Smooth muscle cell (in vitro differentiated cells): ENCODE results near the gene ERN1. TPM values are rescaled to one million over a fixed set of nuclear protein-coding genes. Genes with fewer than 3 reads are reported as not detected.
A peak's percentile ranks its signal among the peaks of the same experiment; 100 is the strongest.
"Not testable (repeated sequence)": the region's sequence is repeated elsewhere in the genome, so short reads cannot be mapped to it uniquely, and the experiment has no call there.

Experiments used
- DNase-seq: peaks from one replicate; lab custom pipeline; 2025; ENCODE audit not compliant: unreplicated experiment; lab: John Stamatoyannopoulos, UW
- H2AFZ ChIP-seq: fragments of 200-600 bp; sonication (generic); 2 replicates; pipeline ENCODE4 v1.6.0; 2016; ENCODE audit warnings: antibody characterized with exemption, low read depth, mild to moderate bottlenecking
- H3F3A ChIP-seq: fragments of 200-600 bp; sonication (generic); 2 replicates; pipeline ENCODE4 v1.6.0; 2017; ENCODE audit warnings: antibody characterized with exemption, low read depth
- H3K27ac ChIP-seq: fragments of 200-600 bp; sonication (generic); 2 replicates; pipeline ENCODE4 v1.5.1; 2016; ENCODE audit warnings: low read depth, mild to moderate bottlenecking
- H3K27me3 ChIP-seq: fragments of 200-600 bp; sonication (generic); 2 replicates; pipeline ENCODE4 v1.6.1; 2016; ENCODE audit warnings: low read depth, mild to moderate bottlenecking
- H3K36me3 ChIP-seq: fragments of 200-600 bp; sonication (generic); 2 replicates; pipeline ENCODE4 v1.5.1; 2016; ENCODE audit warnings: low read depth
- H3K4me1 ChIP-seq: fragments of 200-600 bp; sonication (generic); 2 replicates; pipeline ENCODE4 v1.5.1; 2016; ENCODE audit warnings: low read depth
- H3K4me2 ChIP-seq: fragments of 200-600 bp; sonication (generic); 2 replicates; pipeline ENCODE4 v1.6.0; 2016; ENCODE audit warnings: mild to moderate bottlenecking
- H3K4me3 ChIP-seq: fragments of 200-600 bp; sonication (generic); 2 replicates; pipeline ENCODE4 v1.5.1; 2016; ENCODE audit warnings: mild to moderate bottlenecking
- H3K79me2 ChIP-seq: fragments of 200-600 bp; sonication (generic); 2 replicates; pipeline ENCODE4 v1.6.0; 2016; ENCODE audit warnings: low read depth, mild to moderate bottlenecking
- H3K9ac ChIP-seq: fragments of 200-600 bp; sonication (generic); 2 replicates; pipeline ENCODE4 v1.6.0; 2016; ENCODE audit warnings: low read depth
- H3K9me3 ChIP-seq: fragments of 200-600 bp; sonication (generic); replicated peaks from 2 replicates; pipeline ENCODE4 v1.5.1; 2016; ENCODE audit warnings: low read depth
- H4K20me1 ChIP-seq: fragments of 200-600 bp; sonication (generic); 2 replicates; pipeline ENCODE4 v1.6.0; 2016; ENCODE audit warnings: low read depth
- WGBS: methylation state at CpG from one replicate; pipeline ENCODE4 v1.1.7; 2016; ENCODE audit warnings: low lambda C conversion rate; 5-methylcytosine and 5-hydroxymethylcytosine counted together
- polyA plus RNA-seq: library from polyadenylated mRNA; unstranded; fragments of >200 nt; fragmentation: Nextera tagmentation; extraction: Ambion mirVana; gene quantifications from 2 replicates; pipeline ENCODE4 v1.2.1, GENCODE V29; 2016
- total RNA-seq: library from RNA; depleted of rRNA; stranded (reverse); fragments of >200 nt; gene quantifications from 2 replicates; pipeline ENCODE4 v1.2.3, GENCODE V29; 2014
- TF ChIP-seq, protein P1 (sequence below): fragments of 200-600 bp; sonication (generic); IDR thresholded peaks from 2 replicates; pipeline ENCODE4 v1.5.1; 2017; ENCODE audit warnings: borderline replicate concordance, mild to moderate bottlenecking, antibody characterized with exemption; ENCODE audit not compliant: insufficient read depth, poor library complexity, severe bottlenecking

Gene ERN1
- 8.6 and 10.2 TPM in 2 replicates for total RNA-seq
- polyA plus RNA-seq, result 9.0 and 17.2 TPM in 2 replicates

DNA sequence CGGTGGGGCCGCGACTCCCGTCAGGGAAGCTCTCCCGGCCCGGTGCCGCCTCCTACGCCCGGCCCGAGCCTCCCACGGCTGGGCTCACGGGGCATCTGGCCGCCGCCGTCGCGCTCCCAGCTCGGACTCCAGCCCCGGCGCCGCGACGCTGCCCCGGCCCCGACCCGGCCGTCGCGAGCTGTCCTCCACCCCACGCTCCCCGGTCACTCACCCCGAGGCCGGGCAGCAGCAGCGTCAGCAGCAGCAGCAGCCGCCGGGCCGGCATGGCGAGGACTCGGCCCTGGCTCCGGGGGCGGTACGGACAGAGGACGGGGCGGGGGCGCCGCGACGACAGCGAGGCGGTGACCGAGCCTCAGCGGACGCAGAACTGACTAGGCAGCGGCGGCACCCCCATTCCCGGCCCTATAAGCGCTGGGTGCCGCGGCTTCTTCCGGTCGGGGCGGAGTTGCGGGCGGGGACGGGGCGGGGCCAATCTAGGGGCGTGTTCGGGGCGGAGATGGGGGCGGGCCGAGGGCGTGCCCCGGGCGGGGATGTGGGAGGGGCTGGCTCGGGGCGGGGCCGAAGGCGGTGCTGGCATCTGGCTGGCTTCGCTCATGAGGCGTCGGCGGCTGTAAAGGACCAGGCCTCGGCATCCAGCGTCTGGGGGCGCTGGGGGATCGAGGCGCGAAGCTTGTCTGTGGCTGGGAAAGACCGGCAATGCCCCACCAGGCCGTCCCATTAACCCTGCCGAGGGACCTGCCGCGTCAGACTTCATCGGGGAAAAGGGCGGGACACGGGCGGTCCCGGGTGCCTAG, at the start of gene ERN1:
ERN1 (minus strand) TSS at position 380 of the 794 bp plus-strand sequence; CDS start at position 265, 115 bp downstream.
- 2% methylated on average over 49 of the region's 98 CpGs for WGBS
- TF ChIP-seq, protein P1, sequence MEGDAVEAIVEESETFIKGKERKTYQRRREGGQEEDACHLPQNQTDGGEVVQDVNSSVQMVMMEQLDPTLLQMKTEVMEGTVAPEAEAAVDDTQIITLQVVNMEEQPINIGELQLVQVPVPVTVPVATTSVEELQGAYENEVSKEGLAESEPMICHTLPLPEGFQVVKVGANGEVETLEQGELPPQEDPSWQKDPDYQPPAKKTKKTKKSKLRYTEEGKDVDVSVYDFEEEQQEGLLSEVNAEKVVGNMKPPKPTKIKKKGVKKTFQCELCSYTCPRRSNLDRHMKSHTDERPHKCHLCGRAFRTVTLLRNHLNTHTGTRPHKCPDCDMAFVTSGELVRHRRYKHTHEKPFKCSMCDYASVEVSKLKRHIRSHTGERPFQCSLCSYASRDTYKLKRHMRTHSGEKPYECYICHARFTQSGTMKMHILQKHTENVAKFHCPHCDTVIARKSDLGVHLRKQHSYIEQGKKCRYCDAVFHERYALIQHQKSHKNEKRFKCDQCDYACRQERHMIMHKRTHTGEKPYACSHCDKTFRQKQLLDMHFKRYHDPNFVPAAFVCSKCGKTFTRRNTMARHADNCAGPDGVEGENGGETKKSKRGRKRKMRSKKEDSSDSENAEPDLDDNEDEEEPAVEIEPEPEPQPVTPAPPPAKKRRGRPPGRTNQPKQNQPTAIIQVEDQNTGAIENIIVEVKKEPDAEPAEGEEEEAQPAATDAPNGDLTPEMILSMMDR, result no peak

DNA sequence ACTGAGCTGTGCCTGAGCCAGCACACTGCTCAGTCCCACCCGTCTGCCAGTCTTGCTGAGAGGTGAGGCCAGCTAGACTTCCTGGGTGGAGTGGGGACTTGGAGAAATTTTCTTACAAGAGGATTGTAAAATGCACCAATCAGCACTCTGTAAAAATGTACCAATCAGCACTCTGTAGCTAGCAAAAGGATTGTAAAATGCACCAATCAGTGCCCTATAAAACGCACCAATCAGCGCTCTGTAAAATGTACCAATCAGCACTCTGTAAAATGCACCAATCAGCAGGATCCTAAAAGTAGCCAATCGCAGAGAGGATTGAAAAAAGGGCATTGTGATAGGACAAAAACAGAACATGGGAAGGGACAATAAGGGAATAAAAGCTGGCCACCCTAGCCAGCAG, 49.1 kb upstream of the ERN1 start:
- 49% methylated on average over 4 of the region's 4 CpGs for WGBS
- H3K27me3 ChIP-seq, H3K4me2 ChIP-seq, H3K9me3 ChIP-seq, H3K4me1 ChIP-seq, H3K4me3 ChIP-seq, H2AFZ ChIP-seq, H3K79me2 ChIP-seq, H3K9ac ChIP-seq, H3K36me3 ChIP-seq, DNase-seq, H4K20me1 ChIP-seq, H3K27ac ChIP-seq: not testable (repeated sequence)
- H3F3A ChIP-seq, result peaks cover 18% of the 10 kb centered on the region

More for the DNA sequence above, at the start of gene ERN1:
- peak within 1 kb of the TSS; percentile 95 for H3K9ac ChIP-seq
- H3K27me3 ChIP-seq, result no peaks in the 10 kb centered on the region
- peak within 1 kb of the TSS; percentile 70 for H2AFZ ChIP-seq
- peak within 1 kb of the TSS; percentile 95 for H3K4me2 ChIP-seq
- H3K27ac ChIP-seq, result peak within 1 kb of the TSS; percentile 96
- H3K4me1 ChIP-seq, result peaks cover 6% of the 10 kb centered on the region
- no peaks in the 10 kb centered on the region for H3F3A ChIP-seq
- H3K4me3 ChIP-seq, result peak within 1 kb of the TSS; percentile 89
- peaks cover 33% of the 10 kb centered on the region for H4K20me1 ChIP-seq
- H3K9me3 ChIP-seq, result no peaks in the 10 kb centered on the region
- no peaks in the 10 kb centered on the region for H3K36me3 ChIP-seq
- DNase-seq, result peak; percentile 96
- H3K79me2 ChIP-seq, result peaks cover 39% of the 10 kb centered on the region

DNA sequence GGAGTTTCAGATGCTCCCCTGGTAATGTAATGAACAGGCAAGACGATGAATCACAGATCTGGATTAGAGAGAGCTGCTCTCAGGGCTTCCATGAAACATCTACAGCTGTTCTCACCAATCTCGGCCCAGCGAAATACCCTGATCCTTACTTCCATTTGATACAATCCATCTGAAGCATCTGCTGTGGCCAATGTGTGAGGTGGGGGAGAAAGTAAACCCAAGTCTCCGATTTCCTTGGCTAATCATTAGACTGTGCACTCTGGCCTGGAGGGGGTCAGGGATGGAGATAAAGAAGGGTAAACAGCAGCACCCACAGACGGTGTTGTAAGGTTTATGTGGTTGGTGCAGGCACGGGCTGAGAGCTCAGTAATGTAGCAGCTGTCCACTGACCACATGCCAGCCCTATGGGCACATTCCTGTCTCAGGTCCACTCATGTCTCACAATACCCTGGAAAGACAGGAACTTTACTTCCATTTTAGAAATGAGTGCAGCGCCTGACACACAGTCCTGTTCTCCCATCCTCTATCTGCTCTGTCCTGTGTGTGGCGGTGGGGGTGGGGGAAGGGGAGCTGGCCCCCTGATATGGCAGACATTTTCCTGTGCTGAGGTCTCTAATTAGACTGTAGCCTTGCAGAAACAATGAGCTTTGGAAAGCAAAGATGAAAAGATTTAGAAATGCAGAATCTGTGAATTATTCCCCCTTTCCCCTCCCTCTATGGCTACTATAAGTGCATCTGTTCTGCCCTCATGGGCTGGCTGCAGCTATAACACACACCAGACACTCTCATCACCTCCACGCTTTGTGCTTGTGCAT, 48.3 kb upstream of the ERN1 start:
- Histone ChIP-seq H3K79me2 (no peaks in the 10 kb centered on the region), H3K4me3 (no peak overlapping the region), H3K4me1 (no peaks in the 10 kb centered on the region), H3K4me2 (peak overlapping the region; percentile 15), H3K36me3 (no peaks in the 10 kb centered on the region), H3K9ac (no peak overlapping the region), H3K9me3 (no peaks in the 10 kb centered on the region), H2AFZ (no peak overlapping the region), H3K27me3 (no peaks in the 10 kb centered on the region), H4K20me1 (no peaks in the 10 kb centered on the region), H3F3A (peaks cover 13% of the 10 kb centered on the region), H3K27ac (peak overlapping the region; percentile 79)
- WGBS, result 41% methylated on average over 9 of the region's 9 CpGs
- DNase-seq, result no peak
- TF ChIP-seq, protein P1, result no peak

DNA sequence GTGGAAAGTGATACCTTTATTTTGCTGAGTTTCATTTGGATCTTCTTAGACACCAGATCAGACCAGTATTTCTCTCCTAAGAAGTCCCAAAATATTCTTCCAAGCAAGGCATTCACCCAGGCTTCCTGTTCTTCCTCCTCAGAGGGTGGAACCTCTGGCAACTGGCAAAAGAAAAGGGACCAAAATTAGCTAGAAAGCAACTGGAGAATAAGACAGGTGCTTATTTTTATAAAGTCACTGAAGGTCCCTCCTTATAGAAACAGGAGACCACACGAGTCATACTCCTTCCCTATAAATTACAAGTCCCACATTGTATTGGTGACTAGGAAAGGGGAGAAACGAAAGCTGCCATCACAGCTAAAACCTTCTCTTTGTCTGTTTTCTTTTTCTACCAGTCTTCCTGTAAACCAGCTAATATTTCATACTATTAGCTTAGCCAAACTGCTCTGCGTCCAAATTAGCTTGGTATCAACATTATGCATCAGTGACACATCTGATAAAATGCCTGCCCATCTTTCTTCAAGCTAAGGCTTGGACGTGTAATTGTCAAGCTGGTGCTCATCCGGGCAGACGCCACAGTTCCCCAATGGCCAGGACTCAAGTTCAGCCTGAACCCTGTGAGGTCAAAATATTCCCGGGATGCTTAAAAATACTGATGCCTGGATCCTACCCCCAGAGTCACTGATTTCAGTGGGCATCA, 47.5 kb upstream of the ERN1 start:
- Histone ChIP-seq H3K4me1 (no peaks in the 10 kb centered on the region), H3K4me3 (no peak overlapping the region), H3K4me2 (peak overlapping the region; percentile 47), H3F3A (peaks cover 13% of the 10 kb centered on the region), H3K79me2 (no peaks in the 10 kb centered on the region), H3K36me3 (no peaks in the 10 kb centered on the region), H4K20me1 (no peaks in the 10 kb centered on the region), H2AFZ (no peak overlapping the region), H3K9ac (peak overlapping the region; percentile 38), H3K9me3 (no peaks in the 10 kb centered on the region), H3K27me3 (no peaks in the 10 kb centered on the region), H3K27ac (peak overlapping the region; percentile 79)
- no peak for DNase-seq
- 70% methylated on average over 7 of the region's 7 CpGs for WGBS
- TF ChIP-seq, protein P1, result no peak
